NCI-H2107 treated with DMSO at 0.1 percent for 48 hours (cell line): ENCODE data around the gene COL12A1.

Source experiments
- DNase-seq: peaks from one replicate; lab custom pipeline; 2025; ENCODE audit not compliant: unreplicated experiment; lab: John Stamatoyannopoulos, UW

Gene COL12A1

GRCh38 chr6:75205776-75206575 is at the start of gene COL12A1:
Gene COL12A1, minus strand, starts transcription at chr6:75206053. Its CDS starts 3,261 bp downstream, at chr6:75202792.
- no peak for DNase-seq

- DNase-seq: no peak
Measured at GRCh38 chr6:75250552-75250951, 44.7 kb upstream of the COL12A1 start.

GRCh38 chr6:75249837-75250236 is 44.0 kb upstream of the COL12A1 start:
- DNase-seq: no peak

GRCh38 chr6:75246386-75246785 is 40.5 kb upstream of the COL12A1 start:
- no peak for DNase-seq

GRCh38 chr6:75244063-75244584 is 38.3 kb upstream of the COL12A1 start:
- DNase-seq: peak; percentile 9

- peak; percentile 97 for DNase-seq
Measured at GRCh38 chr6:75243333-75244062, 37.6 kb upstream of the COL12A1 start, which contains the start of gene COX7A2. Gene COX7A2, minus strand, starts transcription at chr6:75243801. Its CDS starts 67 bp downstream, at chr6:75243734.

- no peak for DNase-seq
Measured at GRCh38 chr6:75236630-75237029, 30.8 kb upstream of the COL12A1 start.

GRCh38 chr6:75235271-75235670 is 29.4 kb upstream of the COL12A1 start:
- no peak for DNase-seq

- no peak for DNase-seq
Measured at GRCh38 chr6:75234126-75234865, 28.4 kb upstream of the COL12A1 start.

- DNase-seq: peak; percentile 52
Measured at GRCh38 chr6:75233092-75233615, 27.3 kb upstream of the COL12A1 start.

GRCh38 chr6:75230484-75231325 is 24.9 kb upstream of the COL12A1 start:
- peak; percentile 19 for DNase-seq

GRCh38 chr6:75224303-75224926 is 18.6 kb upstream of the COL12A1 start:
- DNase-seq: no peak

- DNase-seq: no peak
Measured at GRCh38 chr6:75223428-75223827, 17.6 kb upstream of the COL12A1 start.

- DNase-seq: no peak
Measured at GRCh38 chr6:75222261-75222660, 16.4 kb upstream of the COL12A1 start.

GRCh38 chr6:75221116-75221515 is 15.3 kb upstream of the COL12A1 start:
- no peak for DNase-seq

GRCh38 chr6:75220357-75220756 is 14.5 kb upstream of the COL12A1 start:
- DNase-seq: no peak

GRCh38 chr6:75219263-75219662 is 13.4 kb upstream of the COL12A1 start:
- no peak for DNase-seq

- DNase-seq: no peak
Measured at GRCh38 chr6:75217193-75217592, 11.3 kb upstream of the COL12A1 start.

- DNase-seq: no peak
Measured at GRCh38 chr6:75215291-75215690, 9.4 kb upstream of the COL12A1 start.

GRCh38 chr6:75213732-75214131 is 7.9 kb upstream of the COL12A1 start:
- DNase-seq: no peak
